Activated naive CD4-positive, alpha-beta T cell treated with anti-CD3 and anti-CD28 coated beads, Interleukin-2, amount 50 U/mL, for 24 hours (primary cell): ENCODE measurements around the gene CITED4.
A peak's percentile ranks its signal among the peaks of the same experiment; 100 is the strongest.

Experiments used
- H3K27ac Mint-ChIP-seq: one replicate; pipeline ENCODE4 v1.8.0; 2021; ENCODE audit warnings: mild to moderate bottlenecking, mixed read lengths
- H3K27me3 Mint-ChIP-seq: one replicate; pipeline ENCODE4 v1.8.0; 2021; ENCODE audit warnings: mixed read lengths
- H3K36me3 Mint-ChIP-seq: one replicate; pipeline ENCODE4 v1.8.0; 2021; ENCODE audit warnings: mixed read lengths
- H3K4me1 Mint-ChIP-seq: one replicate; pipeline ENCODE4 v1.8.0; 2021; ENCODE audit warnings: mixed read lengths
- H3K4me3 Mint-ChIP-seq: one replicate; pipeline ENCODE4 v1.8.0; 2021; ENCODE audit warnings: mild to moderate bottlenecking, mixed read lengths
- H3K9me3 Mint-ChIP-seq: one replicate; pipeline ENCODE4 v1.8.0; 2021; ENCODE audit warnings: mixed read lengths

CITED4 gene

DNA sequence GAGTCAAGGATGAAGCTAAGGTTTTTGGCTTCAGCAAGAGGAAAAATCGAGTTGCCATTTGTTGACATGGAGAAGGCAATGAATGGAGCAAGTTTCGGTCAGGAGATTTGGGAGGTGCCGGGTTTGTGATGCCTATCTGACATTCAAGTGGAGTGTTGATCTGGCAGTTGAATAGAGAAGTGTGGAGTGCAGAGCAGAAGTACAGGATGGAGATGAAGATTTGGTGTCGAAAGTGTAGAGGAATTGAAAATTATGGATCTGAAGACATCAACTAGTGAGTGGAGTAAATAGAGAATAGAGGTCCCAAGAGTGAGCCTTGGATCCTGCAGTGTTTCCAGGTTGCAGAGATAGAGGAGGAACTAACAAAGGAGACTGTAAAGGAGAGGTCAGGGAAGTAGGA is 25.9 kb downstream of the CITED4 start:
- Mint-ChIP-seq H3K36me3 (no peaks in the 10 kb centered on the region), H3K27me3 (no peaks in the 10 kb centered on the region), H3K4me3 (no peak overlapping the region), H3K27ac (no peak overlapping the region), H3K9me3 (no peaks in the 10 kb centered on the region), H3K4me1 (peaks cover 13% of the 10 kb centered on the region)

DNA sequence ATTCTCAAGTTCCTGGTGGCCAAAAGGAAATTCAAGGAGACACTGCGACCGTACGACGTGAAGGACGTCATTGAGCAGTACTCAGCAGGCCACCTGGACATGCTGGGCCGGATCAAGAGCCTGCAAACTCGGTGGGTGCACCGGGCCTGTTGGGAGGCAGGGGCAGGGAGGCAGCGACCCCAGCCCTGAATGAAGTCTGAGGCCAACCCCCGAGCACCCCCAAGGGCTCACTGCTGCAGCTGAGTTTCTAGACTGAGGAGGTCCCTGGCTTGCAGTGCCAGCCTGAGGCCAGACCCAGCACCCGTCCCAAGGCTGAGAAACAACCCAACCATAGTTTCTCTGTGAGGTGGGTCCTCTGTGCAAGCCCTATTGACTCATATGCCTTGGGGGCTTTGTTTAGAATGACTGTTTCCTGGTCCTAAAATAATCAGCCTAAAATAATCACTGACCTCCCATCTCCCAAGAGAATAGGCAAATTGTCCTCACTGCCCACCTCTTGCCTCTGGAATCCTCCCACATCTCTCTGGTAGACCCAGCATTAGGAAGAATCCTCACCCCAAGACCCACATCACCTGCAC is 27.1 kb downstream of the CITED4 start:
- H3K9me3 Mint-ChIP-seq, result no peaks in the 10 kb centered on the region
- H3K4me1 Mint-ChIP-seq, result peaks cover under 1% of the 10 kb centered on the region
- H3K27me3 Mint-ChIP-seq, result no peaks in the 10 kb centered on the region
- no peak overlapping the region for H3K27ac Mint-ChIP-seq
- no peaks in the 10 kb centered on the region for H3K36me3 Mint-ChIP-seq
- no peak overlapping the region for H3K4me3 Mint-ChIP-seq

DNA sequence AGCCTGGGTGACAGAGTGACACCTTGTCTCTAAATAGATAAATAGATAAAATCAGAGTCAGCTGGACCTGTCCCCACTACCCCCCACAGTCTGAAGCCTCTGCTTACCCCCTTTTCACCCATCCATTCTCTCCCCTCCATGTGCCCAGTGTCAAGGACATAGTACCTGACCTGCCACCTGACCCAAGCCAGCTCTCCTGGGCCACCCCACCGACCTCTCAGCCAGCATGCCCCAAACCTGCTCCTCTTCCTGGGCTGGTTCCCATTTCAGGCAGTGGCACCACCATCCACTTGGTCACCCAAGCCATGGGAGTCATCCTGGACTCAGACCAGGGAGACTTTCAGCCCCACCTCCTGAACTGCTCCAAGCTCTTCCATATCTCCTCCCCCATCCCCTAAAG is 28.2 kb downstream of the CITED4 start:
- no peaks in the 10 kb centered on the region for H3K36me3 Mint-ChIP-seq
- no peaks in the 10 kb centered on the region for H3K4me1 Mint-ChIP-seq
- H3K27me3 Mint-ChIP-seq, result no peaks in the 10 kb centered on the region
- H3K9me3 Mint-ChIP-seq, result no peaks in the 10 kb centered on the region
- H3K4me3 Mint-ChIP-seq, result no peak overlapping the region
- H3K27ac Mint-ChIP-seq, result no peak overlapping the region

DNA sequence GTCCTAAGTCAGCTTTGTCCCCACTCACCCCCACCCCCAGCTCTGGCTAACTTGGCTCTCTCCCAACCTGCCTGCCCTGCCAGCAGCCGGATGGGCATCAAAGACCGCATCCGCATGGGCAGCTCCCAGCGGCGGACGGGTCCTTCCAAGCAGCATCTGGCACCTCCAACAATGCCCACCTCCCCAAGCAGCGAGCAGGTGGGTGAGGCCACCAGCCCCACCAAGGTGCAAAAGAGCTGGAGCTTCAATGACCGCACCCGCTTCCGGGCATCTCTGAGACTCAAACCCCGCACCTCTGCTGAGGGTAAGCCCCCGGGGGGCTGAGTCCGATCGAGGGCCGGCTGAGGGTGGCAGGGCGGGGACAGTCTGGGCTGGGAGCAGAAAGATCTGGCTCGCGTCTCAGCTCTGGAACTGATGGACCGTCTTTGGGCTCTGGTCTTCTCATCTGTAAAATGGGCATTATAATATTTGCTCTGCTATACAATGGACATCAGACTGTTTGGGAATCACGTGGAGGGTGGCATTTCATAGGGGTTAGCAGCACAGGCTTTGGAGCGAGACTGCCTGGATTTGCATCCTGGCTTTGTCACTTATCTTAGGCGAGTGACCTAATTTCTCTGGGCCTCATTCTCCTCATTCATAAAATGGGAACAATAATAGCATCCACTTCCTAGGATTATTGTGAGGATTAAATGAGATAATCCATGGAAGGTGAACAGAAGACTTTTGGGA is 31.0 kb downstream of the CITED4 start:
- peaks cover 2% of the 10 kb centered on the region for H3K4me1 Mint-ChIP-seq

DNA sequence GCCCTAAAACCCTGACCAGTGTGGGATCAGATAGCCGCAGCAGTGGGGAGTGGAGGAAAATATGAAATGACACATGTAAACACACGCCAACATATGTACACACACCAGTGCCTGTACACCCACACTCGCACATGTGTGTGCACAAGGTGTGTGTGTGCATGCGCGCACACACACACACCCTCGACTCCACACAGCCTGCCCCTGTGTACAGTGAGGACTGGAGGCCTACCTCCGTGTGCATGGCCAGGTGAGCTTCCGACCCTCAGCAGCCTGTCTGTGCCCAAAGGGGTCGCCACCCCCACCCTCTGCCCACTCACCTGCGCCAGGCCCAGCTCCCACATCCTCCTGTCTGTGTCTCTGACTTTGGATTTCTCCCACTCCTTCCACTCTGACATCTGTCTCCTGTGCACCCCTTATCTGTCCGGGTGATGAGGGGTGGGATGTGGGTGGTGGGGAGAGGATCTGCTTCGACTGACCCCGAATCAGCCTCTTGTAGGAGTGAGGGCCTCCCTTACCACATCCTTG is 31.7 kb downstream of the CITED4 start:
- Mint-ChIP-seq H3K4me3 (no peak overlapping the region), H3K27ac (no peak overlapping the region), H3K27me3 (no peaks in the 10 kb centered on the region), H3K9me3 (no peaks in the 10 kb centered on the region), H3K36me3 (no peaks in the 10 kb centered on the region), H3K4me1 (peaks cover 5% of the 10 kb centered on the region)

More for the DNA sequence above, 31.0 kb downstream of the CITED4 start:
- Mint-ChIP-seq H3K27me3 (no peaks in the 10 kb centered on the region), H3K9me3 (no peaks in the 10 kb centered on the region), H3K36me3 (no peaks in the 10 kb centered on the region), H3K4me3 (no peak overlapping the region), H3K27ac (no peak overlapping the region)

GRCh38 chr1:40829631-40830245 is 32.4 kb downstream of the CITED4 start:
- Mint-ChIP-seq H3K9me3 (no peaks in the 10 kb centered on the region), H3K4me1 (peaks cover 11% of the 10 kb centered on the region), H3K4me3 (no peak overlapping the region), H3K36me3 (no peaks in the 10 kb centered on the region), H3K27ac (no peak overlapping the region), H3K27me3 (no peaks in the 10 kb centered on the region)

DNA sequence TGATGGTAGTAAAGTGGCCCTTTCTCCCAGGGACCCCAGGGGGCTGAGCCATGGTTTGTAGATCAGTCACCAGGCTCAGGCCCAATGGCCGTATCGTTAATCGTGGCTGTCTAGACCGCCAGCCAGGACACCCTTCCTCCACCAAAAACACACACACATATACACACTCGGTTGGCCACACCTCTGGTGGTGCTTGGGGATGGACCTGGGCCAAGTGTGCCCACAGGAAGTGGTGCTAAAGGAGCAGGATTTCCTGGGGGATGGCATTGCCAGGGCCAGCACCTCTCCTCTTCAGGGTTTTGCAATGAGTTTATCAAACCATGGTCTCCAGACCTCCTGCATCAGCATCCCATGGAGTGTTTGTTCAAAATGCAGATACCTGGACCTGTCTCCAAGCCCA is 36.2 kb downstream of the CITED4 start:
- no peaks in the 10 kb centered on the region for H3K9me3 Mint-ChIP-seq
- H3K27ac Mint-ChIP-seq, result peak overlapping the region; percentile 72
- H3K4me1 Mint-ChIP-seq, result peaks cover 11% of the 10 kb centered on the region
- H3K4me3 Mint-ChIP-seq, result no peak overlapping the region
- no peaks in the 10 kb centered on the region for H3K36me3 Mint-ChIP-seq
- no peaks in the 10 kb centered on the region for H3K27me3 Mint-ChIP-seq

GRCh38 chr1:40825435-40825788 is 36.8 kb downstream of the CITED4 start:
- no peak overlapping the region for H3K27ac Mint-ChIP-seq
- peaks cover 11% of the 10 kb centered on the region for H3K4me1 Mint-ChIP-seq
- no peaks in the 10 kb centered on the region for H3K36me3 Mint-ChIP-seq
- H3K27me3 Mint-ChIP-seq, result no peaks in the 10 kb centered on the region
- H3K4me3 Mint-ChIP-seq, result no peak overlapping the region
- no peaks in the 10 kb centered on the region for H3K9me3 Mint-ChIP-seq

GRCh38 chr1:40824591-40825434 is 37.4 kb downstream of the CITED4 start:
- peaks cover 11% of the 10 kb centered on the region for H3K4me1 Mint-ChIP-seq
- H3K27ac Mint-ChIP-seq, result no peak overlapping the region
- no peaks in the 10 kb centered on the region for H3K27me3 Mint-ChIP-seq
- H3K9me3 Mint-ChIP-seq, result no peaks in the 10 kb centered on the region
- H3K4me3 Mint-ChIP-seq, result no peak overlapping the region
- H3K36me3 Mint-ChIP-seq, result no peaks in the 10 kb centered on the region

DNA sequence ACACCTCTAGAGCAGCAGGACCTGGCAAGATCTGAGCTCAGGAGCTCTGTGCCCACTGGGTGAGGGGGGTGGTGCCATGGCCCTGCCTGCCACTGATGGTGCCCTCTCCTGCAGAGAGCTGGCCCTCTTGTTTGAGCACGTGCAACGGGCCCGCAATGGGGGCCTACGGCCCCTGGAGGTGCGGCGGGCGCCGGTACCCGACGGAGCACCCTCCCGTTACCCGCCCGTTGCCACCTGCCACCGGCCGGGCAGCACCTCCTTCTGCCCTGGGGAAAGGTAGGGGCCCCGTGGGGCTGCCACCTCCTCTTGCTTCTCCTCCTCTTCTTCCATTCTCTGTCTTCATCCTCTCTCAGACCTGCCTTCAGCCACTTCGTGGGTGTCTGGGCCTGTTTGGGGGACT is 38.2 kb downstream of the CITED4 start:
- no peaks in the 10 kb centered on the region for H3K27me3 Mint-ChIP-seq
- H3K9me3 Mint-ChIP-seq, result no peaks in the 10 kb centered on the region
- H3K4me3 Mint-ChIP-seq, result no peak overlapping the region
- no peaks in the 10 kb centered on the region for H3K36me3 Mint-ChIP-seq
- H3K27ac Mint-ChIP-seq, result peak overlapping the region; percentile 43
- peaks cover 17% of the 10 kb centered on the region for H3K4me1 Mint-ChIP-seq

DNA sequence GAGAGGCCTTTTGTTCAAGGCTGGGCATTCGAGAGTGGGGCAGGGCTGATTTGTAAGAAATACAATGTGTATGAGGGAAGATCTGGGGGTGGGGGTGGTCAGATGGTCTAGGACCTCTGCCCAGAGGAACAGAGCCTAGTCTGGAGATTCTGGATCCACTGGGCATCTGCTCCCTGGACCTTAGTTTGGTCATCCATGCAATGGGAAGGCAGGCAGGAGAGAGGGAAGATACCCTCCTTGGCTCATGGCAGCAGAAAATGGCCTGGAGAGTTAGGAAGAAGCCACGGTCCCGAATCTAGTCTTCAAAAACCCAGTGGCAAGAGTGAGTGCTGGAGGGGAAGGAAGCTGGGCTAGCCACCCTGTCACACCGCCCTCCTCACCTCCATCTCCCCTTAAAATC is 38.8 kb downstream of the CITED4 start:
- H3K4me3 Mint-ChIP-seq, result no peak overlapping the region
- peaks cover 17% of the 10 kb centered on the region for H3K4me1 Mint-ChIP-seq
- H3K36me3 Mint-ChIP-seq, result no peaks in the 10 kb centered on the region
- H3K27ac Mint-ChIP-seq, result no peak overlapping the region
- no peaks in the 10 kb centered on the region for H3K27me3 Mint-ChIP-seq
- no peaks in the 10 kb centered on the region for H3K9me3 Mint-ChIP-seq

- H3K36me3 Mint-ChIP-seq, result no peaks in the 10 kb centered on the region
- no peaks in the 10 kb centered on the region for H3K27me3 Mint-ChIP-seq
- H3K4me1 Mint-ChIP-seq, result peaks cover 17% of the 10 kb centered on the region
- H3K4me3 Mint-ChIP-seq, result no peak overlapping the region
- no peak overlapping the region for H3K27ac Mint-ChIP-seq
- no peaks in the 10 kb centered on the region for H3K9me3 Mint-ChIP-seq
Measured at GRCh38 chr1:40822890-40823289, 39.3 kb downstream of the CITED4 start.

- H3K4me1 Mint-ChIP-seq, result peaks cover 15% of the 10 kb centered on the region
- H3K9me3 Mint-ChIP-seq, result no peaks in the 10 kb centered on the region
- H3K27ac Mint-ChIP-seq, result no peak overlapping the region
- no peaks in the 10 kb centered on the region for H3K36me3 Mint-ChIP-seq
- H3K4me3 Mint-ChIP-seq, result no peak overlapping the region
- H3K27me3 Mint-ChIP-seq, result no peaks in the 10 kb centered on the region
Measured at GRCh38 chr1:40820911-40821693, 41.1 kb downstream of the CITED4 start.

DNA sequence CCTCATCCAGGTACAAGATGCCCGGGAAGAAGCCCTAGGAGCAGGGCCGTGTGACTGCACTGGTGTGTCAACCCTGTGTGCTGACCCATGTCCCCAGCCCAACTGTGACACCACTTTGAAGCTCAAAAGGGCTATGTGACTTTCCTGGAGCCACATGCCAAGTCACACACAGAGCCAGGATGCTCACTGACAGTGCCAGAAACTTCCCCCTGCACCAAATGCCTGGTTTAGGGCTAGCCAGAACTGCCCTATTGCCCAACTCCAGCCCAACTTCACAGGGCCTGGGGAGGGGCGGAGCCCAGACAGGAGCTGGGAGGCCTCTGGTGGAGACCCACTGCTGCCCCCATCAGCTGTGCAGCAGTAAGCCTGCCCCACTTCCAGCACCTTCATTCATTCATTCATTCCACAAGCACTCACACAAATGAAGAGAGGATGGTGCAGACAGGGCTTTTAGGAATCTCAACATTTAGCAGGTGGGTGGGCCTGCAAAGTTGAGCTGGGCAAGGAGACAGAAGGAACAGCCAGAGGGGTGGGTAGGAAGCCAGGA is 41.8 kb downstream of the CITED4 start:
- no peaks in the 10 kb centered on the region for H3K9me3 Mint-ChIP-seq
- no peak overlapping the region for H3K4me3 Mint-ChIP-seq
- no peaks in the 10 kb centered on the region for H3K27me3 Mint-ChIP-seq

GRCh38 chr1:40819101-40819500 is 43.1 kb downstream of the CITED4 start:
- no peaks in the 10 kb centered on the region for H3K27me3 Mint-ChIP-seq
- no peaks in the 10 kb centered on the region for H3K36me3 Mint-ChIP-seq
- peak overlapping the region; percentile 35 for H3K27ac Mint-ChIP-seq
- peak overlapping the region; percentile 75 for H3K4me3 Mint-ChIP-seq
- H3K4me1 Mint-ChIP-seq, result peaks cover 7% of the 10 kb centered on the region
- no peaks in the 10 kb centered on the region for H3K9me3 Mint-ChIP-seq

More for the DNA sequence above, 41.8 kb downstream of the CITED4 start:
- Mint-ChIP-seq H3K36me3 (no peaks in the 10 kb centered on the region), H3K4me1 (peaks cover 12% of the 10 kb centered on the region), H3K27ac (peak overlapping the region; percentile 70)
